Trophoblast cell (in vitro differentiated cells and primary cell): Measurements from ENCODE around the gene SNX33.
"Not testable (repeated sequence)": the region's sequence is repeated elsewhere in the genome, so short reads cannot be mapped to it uniquely, and the experiment has no call there.

Experiments
- DNase-seq, 2 donors: peaks; one replicate each; pipeline ENCODE4 v3.0.0-alpha.2; 2016
- H2AFZ ChIP-seq: 2 replicates; pipeline ENCODE4 v1.6.1; 2013; ENCODE audit warnings: low read length, moderate library complexity, mild to moderate bottlenecking; ENCODE audit not compliant: insufficient read depth, poor library complexity
- H2AK5ac ChIP-seq: 2 replicates; pipeline ENCODE4 v1.6.1; 2013; ENCODE audit warnings: mild to moderate bottlenecking, low read length
- H2BK120ac ChIP-seq: 2 replicates; pipeline ENCODE4 v1.6.1; 2013; ENCODE audit warnings: low read length, mild to moderate bottlenecking, moderate library complexity; ENCODE audit not compliant: insufficient read depth, poor library complexity
- H2BK12ac ChIP-seq: 2 replicates; pipeline ENCODE4 v1.6.1; 2013; ENCODE audit warnings: mild to moderate bottlenecking, low read length, moderate library complexity
- H2BK5ac ChIP-seq: 2 replicates; pipeline ENCODE4 v1.6.1; 2013; ENCODE audit warnings: low read length, low read depth, moderate library complexity, mild to moderate bottlenecking; ENCODE audit not compliant: poor library complexity
- H3K14ac ChIP-seq: 2 replicates; pipeline ENCODE4 v1.6.1; 2013; ENCODE audit warnings: mild to moderate bottlenecking, low read length
- H3K18ac ChIP-seq: 2 replicates; pipeline ENCODE4 v1.6.1; 2013; ENCODE audit warnings: mild to moderate bottlenecking, low read length
- H3K23ac ChIP-seq: 2 replicates; pipeline ENCODE4 v1.6.1; 2013; ENCODE audit warnings: low read length
- H3K27ac ChIP-seq: 2 replicates; pipeline ENCODE4 v1.5.1; 2013; ENCODE audit warnings: low read depth, mild to moderate bottlenecking, inconsistent platforms, low read length, moderate library complexity
- H3K27me3 ChIP-seq: 2 replicates; pipeline ENCODE4 v1.6.1; 2013; ENCODE audit warnings: inconsistent platforms, mild to moderate bottlenecking, low read length, moderate library complexity; ENCODE audit not compliant: insufficient read depth
- H3K36me3 ChIP-seq, 2 experiments: 1 replicate in 1 of 2; 2 replicates in 1 of 2; pipeline ENCODE4 v1.6.1; 2013; ENCODE audit warnings: low read length in 2 of 2, mild to moderate bottlenecking in 2 of 2, moderate library complexity in 1 of 2; ENCODE audit not compliant: insufficient read depth in 2 of 2, control insufficient read depth in 1 of 2
- H3K4ac ChIP-seq: 2 replicates; pipeline ENCODE4 v1.6.1; 2013; ENCODE audit warnings: low read depth, mild to moderate bottlenecking, low read length, moderate library complexity
- H3K4me1 ChIP-seq, 2 experiments: 1 replicate in 1 of 2; 2 replicates in 1 of 2; pipeline ENCODE4 v1.6.1; 2013; ENCODE audit warnings: low read length in 2 of 2, mild to moderate bottlenecking in 2 of 2, moderate library complexity in 1 of 2; ENCODE audit not compliant: insufficient read depth in 2 of 2, control insufficient read depth in 1 of 2
- H3K4me2 ChIP-seq: 2 replicates; pipeline ENCODE4 v1.6.1; 2013; ENCODE audit warnings: inconsistent platforms, mild to moderate bottlenecking, low read length, moderate library complexity
- H3K4me3 ChIP-seq: 2 replicates; pipeline ENCODE4 v1.5.1; 2013; ENCODE audit warnings: mild to moderate bottlenecking, low read depth, low read length, inconsistent platforms
- H3K79me1 ChIP-seq: one replicate; pipeline ENCODE4 v1.6.1; 2013; ENCODE audit warnings: low read length
- H3K79me2 ChIP-seq: 2 replicates; pipeline ENCODE4 v1.6.1; 2013; ENCODE audit warnings: low read length, mild to moderate bottlenecking; ENCODE audit not compliant: control insufficient read depth, insufficient read depth, poor library complexity
- H3K9ac ChIP-seq: 2 replicates; pipeline ENCODE4 v1.6.1; 2013; ENCODE audit warnings: mild to moderate bottlenecking, low read length
- H3K9me3 ChIP-seq: 2 replicates; pipeline ENCODE4 v1.6.1; 2013; ENCODE audit warnings: low read depth, mild to moderate bottlenecking, control low read depth, inconsistent platforms, low read length; ENCODE audit not compliant: insufficient read depth
- H4K12ac ChIP-seq: 2 replicates; pipeline ENCODE4 v1.6.1; 2013; ENCODE audit warnings: low read depth, mild to moderate bottlenecking, low read length, moderate library complexity
- H4K8ac ChIP-seq: 2 replicates; pipeline ENCODE4 v1.6.1; 2013; ENCODE audit warnings: low read depth, mild to moderate bottlenecking, low read length, moderate library complexity
- H4K91ac ChIP-seq: one replicate; pipeline ENCODE4 v1.6.1; 2013; ENCODE audit warnings: low read depth, mild to moderate bottlenecking, low read length, moderate library complexity
- WGBS: extraction: QIAGEN DNeasy Blood & Tissue Kit; methylation state at CpG from one replicate; pipeline ENCODE4 v1.1.7; 2013; ENCODE audit warnings: missing lambda C conversion rate; ENCODE audit not compliant: insufficient read length, insufficient coverage; ENCODE audit errors: extremely low coverage; 5-methylcytosine and 5-hydroxymethylcytosine counted together

Gene SNX33

GRCh38 chr15:75696311-75696720, 48.6 kb downstream of the SNX33 start:
- Histone ChIP-seq H3K9me3 (no peaks in the 10 kb centered on the region), H3K14ac (no peak overlapping the region), H3K23ac (no peak overlapping the region), H2AK5ac (peak overlapping the region; percentile 25), H4K8ac (no peak overlapping the region), H3K27me3 (no peaks in the 10 kb centered on the region), H3K27ac (no peak overlapping the region), H3K4me1 (peaks cover 26 to 33% of the 10 kb centered on the region in 2 experiments), H2AFZ (no peak overlapping the region), H2BK5ac (no peak overlapping the region), H3K4me2 (no peak overlapping the region), H3K79me1 (peaks cover 16% of the 10 kb centered on the region), H3K4me3 (no peak overlapping the region), H4K91ac (peak overlapping the region; percentile 63), H3K36me3 (no peaks in the 10 kb centered on the region), H3K18ac (no peak overlapping the region), H3K4ac (no peak overlapping the region), H4K12ac (no peak overlapping the region), H2BK12ac (peak overlapping the region; percentile 45), H2BK120ac (peak overlapping the region; percentile 19), H3K9ac (no peak overlapping the region), H3K79me2 (peaks cover 3% of the 10 kb centered on the region)
- DNase-seq, result no peak
- no CpG with 5 or more reads among the region's 14 CpGs for WGBS

GRCh38 chr15:75696854-75697259, 49.1 kb downstream of the SNX33 start:
- Histone ChIP-seq H3K27ac (no peak overlapping the region), H3K4ac (no peak overlapping the region), H2BK12ac (peak overlapping the region; percentile 19), H3K27me3 (no peaks in the 10 kb centered on the region), H4K8ac (no peak overlapping the region), H3K14ac (peak overlapping the region; percentile 25), H3K4me2 (no peak overlapping the region), H3K9me3 (no peaks in the 10 kb centered on the region), H2AK5ac (peak overlapping the region; percentile 38), H4K91ac (peak overlapping the region; percentile 63), H3K79me1 (peaks cover 16% of the 10 kb centered on the region), H2BK5ac (no peak overlapping the region), H3K36me3 (no peaks in the 10 kb centered on the region), H3K4me3 (no peak overlapping the region), H2BK120ac (peak overlapping the region; percentile 30), H3K4me1 (peaks cover 26 to 33% of the 10 kb centered on the region in 2 experiments), H3K23ac (no peak overlapping the region), H3K18ac (no peak overlapping the region), H3K79me2 (peaks cover 3% of the 10 kb centered on the region), H4K12ac (no peak overlapping the region), H3K9ac (no peak overlapping the region), H2AFZ (no peak overlapping the region)
- DNase-seq, result no peak
- no CpG with 5 or more reads among the region's 11 CpGs for WGBS

GRCh38 chr15:75697523-75697922, 49.8 kb downstream of the SNX33 start:
- Histone ChIP-seq H4K91ac (peak overlapping the region; percentile 63), H3K18ac (peak overlapping the region; percentile 32), H4K8ac (no peak overlapping the region), H3K14ac (no peak overlapping the region), H3K27ac (no peak overlapping the region), H3K9me3 (no peaks in the 10 kb centered on the region), H2AK5ac (peak overlapping the region; percentile 37), H3K27me3 (no peaks in the 10 kb centered on the region), H3K36me3 (no peaks in the 10 kb centered on the region), H3K23ac (no peak overlapping the region), H3K9ac (no peak overlapping the region), H3K79me1 (peaks cover 16% of the 10 kb centered on the region), H3K4me2 (no peak overlapping the region), H2BK120ac (peak overlapping the region; percentile 30), H4K12ac (no peak overlapping the region), H2BK12ac (no peak overlapping the region), H3K4me1 (peaks cover 26 to 33% of the 10 kb centered on the region in 2 experiments), H3K79me2 (peaks cover 3% of the 10 kb centered on the region), H2BK5ac (no peak overlapping the region), H3K4ac (no peak overlapping the region), H3K4me3 (no peak overlapping the region), H2AFZ (no peak overlapping the region)
- DNase-seq, result no peak
- no CpG with 5 or more reads among the region's 7 CpGs for WGBS

GRCh38 chr15:75697974-75698747, 50.4 kb downstream of the SNX33 start:
- H4K8ac ChIP-seq, H4K12ac ChIP-seq, H3K4me2 ChIP-seq, H3K9me3 ChIP-seq, H2BK120ac ChIP-seq, H3K4me3 ChIP-seq, H3K79me2 ChIP-seq, H4K91ac ChIP-seq, H3K9ac ChIP-seq, H3K27ac ChIP-seq, H2AK5ac ChIP-seq, H3K23ac ChIP-seq, H3K14ac ChIP-seq, H2BK12ac ChIP-seq, H2BK5ac ChIP-seq, H3K4ac ChIP-seq, DNase-seq, H3K27me3 ChIP-seq, H3K18ac ChIP-seq, H2AFZ ChIP-seq, H3K36me3 ChIP-seq: not testable (repeated sequence)
- no CpG with 5 or more reads among the region's 21 CpGs for WGBS
- H3K79me1 ChIP-seq, result peaks cover 16% of the 10 kb centered on the region
- peaks cover 26 to 33% of the 10 kb centered on the region in 2 experiments for H3K4me1 ChIP-seq
